ENCODE measurements around the gene SPRR4.

GRCh38 chr1:152961226-152961891 lies 9.1 kb upstream of the SPRR4 start:
- TF ChIP-seq, protein P1, sequence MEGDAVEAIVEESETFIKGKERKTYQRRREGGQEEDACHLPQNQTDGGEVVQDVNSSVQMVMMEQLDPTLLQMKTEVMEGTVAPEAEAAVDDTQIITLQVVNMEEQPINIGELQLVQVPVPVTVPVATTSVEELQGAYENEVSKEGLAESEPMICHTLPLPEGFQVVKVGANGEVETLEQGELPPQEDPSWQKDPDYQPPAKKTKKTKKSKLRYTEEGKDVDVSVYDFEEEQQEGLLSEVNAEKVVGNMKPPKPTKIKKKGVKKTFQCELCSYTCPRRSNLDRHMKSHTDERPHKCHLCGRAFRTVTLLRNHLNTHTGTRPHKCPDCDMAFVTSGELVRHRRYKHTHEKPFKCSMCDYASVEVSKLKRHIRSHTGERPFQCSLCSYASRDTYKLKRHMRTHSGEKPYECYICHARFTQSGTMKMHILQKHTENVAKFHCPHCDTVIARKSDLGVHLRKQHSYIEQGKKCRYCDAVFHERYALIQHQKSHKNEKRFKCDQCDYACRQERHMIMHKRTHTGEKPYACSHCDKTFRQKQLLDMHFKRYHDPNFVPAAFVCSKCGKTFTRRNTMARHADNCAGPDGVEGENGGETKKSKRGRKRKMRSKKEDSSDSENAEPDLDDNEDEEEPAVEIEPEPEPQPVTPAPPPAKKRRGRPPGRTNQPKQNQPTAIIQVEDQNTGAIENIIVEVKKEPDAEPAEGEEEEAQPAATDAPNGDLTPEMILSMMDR (conservative IDR thresholded peaks at IDR 0.05; ENCODE audit: low read depth, low read length) = no peak
- no peak for TF ChIP-seq EZH2 (IDR thresholded peaks at IDR 0.05; ENCODE audit: borderline replicate concordance, low read depth, low read length, poor library complexity, severe bottlenecking)

Data from A673 (cell line).